Measurements from ENCODE around the gene ABHD12. TPM values are rescaled to one million over a fixed set of nuclear protein-coding genes. Genes with fewer than 3 reads are reported as not detected.

ABHD12 gene
- total RNA-seq, 1 experiment from 2014 or later: 40.6 TPM

GRCh38 chr20:25259358-25259757 is 131.3 kb downstream of the ABHD12 start:
- Histone ChIP-seq H3K27me3 (replicated peaks; ENCODE audit: insufficient read depth, low read depth, low read length, poor library complexity) (no peaks in the 10 kb centered on the region), H3K4me1 (ENCODE audit: insufficient read depth, low read length, poor library complexity, severe bottlenecking) (no peaks in the 10 kb centered on the region), H3K4me3 (ENCODE audit: low read depth, low read length, poor library complexity, severe bottlenecking) (no peak overlapping the region), H3K36me3 (ENCODE audit: insufficient read depth, low read length, poor library complexity, severe bottlenecking) (peaks cover 5% of the 10 kb centered on the region), H3K27ac (ENCODE audit: low read depth, low read length, poor library complexity, severe bottlenecking) (no peak overlapping the region), H3K9me3 (ENCODE audit: low read depth, low read length, poor library complexity, severe bottlenecking) (no peaks in the 10 kb centered on the region)
- BruUV-seq (replicated peaks): no TSS peak
- intact Hi-C loops (cut with micrococcal nuclease; ENCODE audit: unreplicated experiment): no loop called here
- POLR2A ChIA-PET (ENCODE audit: low non-redundant PET): no interaction called here
- no peak for DNase-seq (ENCODE audit: low spot score)
- CTCF ChIA-PET: no interaction called here
- TF ChIP-seq EZH2 (IDR thresholded peaks at IDR 0.05; ENCODE audit: borderline replicate concordance, low read depth, low read length, poor library complexity, severe bottlenecking) (no peak), CTCF (conservative IDR thresholded peaks at IDR 0.05; ENCODE audit: low read depth, low read length) (no peak)

DNA sequence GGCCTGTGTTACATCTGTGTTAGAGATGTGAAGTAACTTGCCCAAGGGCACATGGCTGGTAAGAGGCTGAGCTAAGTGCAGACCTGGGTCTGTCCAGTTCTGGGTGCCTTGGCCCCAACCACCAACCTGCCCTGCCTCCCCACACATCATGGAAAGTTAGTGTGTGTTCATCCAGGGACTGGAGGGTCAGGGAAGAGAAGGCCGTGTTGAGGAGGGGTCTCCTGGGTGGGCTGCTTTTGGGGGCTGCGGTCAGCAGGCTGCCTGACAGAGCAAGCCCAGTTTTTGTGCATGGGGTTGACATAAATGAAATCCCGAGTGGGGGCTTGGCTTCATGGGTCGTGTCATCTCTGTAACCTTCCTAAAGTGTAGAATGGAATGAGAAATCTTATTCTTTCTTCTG is 131.8 kb downstream of the ABHD12 start:
- CTCF ChIA-PET: no interaction called here

DNA sequence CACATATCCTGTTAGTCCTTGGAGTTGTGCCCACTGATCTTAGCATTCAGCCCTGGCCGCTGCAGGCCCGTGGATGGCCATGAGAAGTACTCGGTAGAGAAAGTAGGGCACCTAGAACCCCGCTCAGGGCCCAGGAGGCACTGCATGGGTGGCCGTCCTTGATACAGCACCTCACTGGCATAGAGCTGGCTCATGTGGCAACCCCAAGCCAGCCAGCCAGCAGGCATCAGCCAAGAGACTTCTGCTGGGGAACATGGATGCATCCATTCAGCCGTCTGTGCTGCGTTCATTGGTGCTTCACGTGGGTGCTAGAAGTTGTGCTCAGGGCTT is 132.2 kb downstream of the ABHD12 start:
- no peak overlapping the region for H3K27ac ChIP-seq (ENCODE audit: low read depth, low read length, poor library complexity, severe bottlenecking)
- DNase-seq (ENCODE audit: low spot score): no peak
- intact Hi-C loops (cut with micrococcal nuclease; ENCODE audit: unreplicated experiment): no loop called here
- H3K4me3 ChIP-seq (ENCODE audit: low read depth, low read length, poor library complexity, severe bottlenecking): no peak overlapping the region
- no TSS peak for BruUV-seq (replicated peaks)
- CTCF ChIA-PET: no interaction called here
- no peaks in the 10 kb centered on the region for H3K4me1 ChIP-seq (ENCODE audit: insufficient read depth, low read length, poor library complexity, severe bottlenecking)
- H3K27me3 ChIP-seq (replicated peaks; ENCODE audit: insufficient read depth, low read depth, low read length, poor library complexity): no peaks in the 10 kb centered on the region
- H3K36me3 ChIP-seq (ENCODE audit: insufficient read depth, low read length, poor library complexity, severe bottlenecking): peaks cover 5% of the 10 kb centered on the region
- POLR2A ChIA-PET (ENCODE audit: low non-redundant PET): interaction anchor here (0.6 kb wide), 1 partner anchor 790 kb away, joined by 3 read pairs; no protein-coding TSS in a partner anchor
- no peaks in the 10 kb centered on the region for H3K9me3 ChIP-seq (ENCODE audit: low read depth, low read length, poor library complexity, severe bottlenecking)
- TF ChIP-seq CTCF (conservative IDR thresholded peaks at IDR 0.05; ENCODE audit: low read depth, low read length) (no peak), EZH2 (IDR thresholded peaks at IDR 0.05; ENCODE audit: borderline replicate concordance, low read depth, low read length, poor library complexity, severe bottlenecking) (no peak)

More for the DNA sequence above, 131.8 kb downstream of the ABHD12 start:
- no peak overlapping the region for H3K4me3 ChIP-seq (ENCODE audit: low read depth, low read length, poor library complexity, severe bottlenecking)
- no peak for DNase-seq (ENCODE audit: low spot score)
- H3K9me3 ChIP-seq (ENCODE audit: low read depth, low read length, poor library complexity, severe bottlenecking): no peaks in the 10 kb centered on the region
- no TSS peak for BruUV-seq (replicated peaks)
- H3K36me3 ChIP-seq (ENCODE audit: insufficient read depth, low read length, poor library complexity, severe bottlenecking): peaks cover 5% of the 10 kb centered on the region
- no peak overlapping the region for H3K27ac ChIP-seq (ENCODE audit: low read depth, low read length, poor library complexity, severe bottlenecking)
- no peaks in the 10 kb centered on the region for H3K27me3 ChIP-seq (replicated peaks; ENCODE audit: insufficient read depth, low read depth, low read length, poor library complexity)
- POLR2A ChIA-PET (ENCODE audit: low non-redundant PET): no interaction called here
- no peaks in the 10 kb centered on the region for H3K4me1 ChIP-seq (ENCODE audit: insufficient read depth, low read length, poor library complexity, severe bottlenecking)
- TF ChIP-seq CTCF (conservative IDR thresholded peaks at IDR 0.05; ENCODE audit: low read depth, low read length): no peak
- no peak for TF ChIP-seq EZH2 (IDR thresholded peaks at IDR 0.05; ENCODE audit: borderline replicate concordance, low read depth, low read length, poor library complexity, severe bottlenecking)
- intact Hi-C loops (cut with micrococcal nuclease; ENCODE audit: unreplicated experiment): no loop called here

Measured in A673 (cell line).